GM12892 (cell line): ENCODE data around the gene PYY.

ENCODE experiments used
- DNase-seq: peaks from one replicate; pipeline ENCODE4 v3.0.0; 2011; ENCODE audit not compliant: insufficient read length
- FAIRE-seq: peaks from 2 replicates; lab custom pipeline; 2011; peaks lifted over from hg19 to GRCh38; lab: Jason Lieb, UNC
- POLR2A ChIP-seq: IDR thresholded peaks from 2 replicates; pipeline ENCODE4 v1.6.1; 2011; ENCODE audit warnings: low read depth, low read length, control low read depth
- POLR2AphosphoS5 ChIP-seq: IDR thresholded peaks from 2 replicates; pipeline ENCODE4 v1.6.1; 2011; ENCODE audit warnings: low read depth, low read length, control low read depth
- TAF1 ChIP-seq: IDR thresholded peaks from 2 replicates; pipeline ENCODE4 v1.6.1; 2011; ENCODE audit warnings: low read depth, mild to moderate bottlenecking, control low read depth, low read length, borderline replicate concordance

PYY gene

DNA sequence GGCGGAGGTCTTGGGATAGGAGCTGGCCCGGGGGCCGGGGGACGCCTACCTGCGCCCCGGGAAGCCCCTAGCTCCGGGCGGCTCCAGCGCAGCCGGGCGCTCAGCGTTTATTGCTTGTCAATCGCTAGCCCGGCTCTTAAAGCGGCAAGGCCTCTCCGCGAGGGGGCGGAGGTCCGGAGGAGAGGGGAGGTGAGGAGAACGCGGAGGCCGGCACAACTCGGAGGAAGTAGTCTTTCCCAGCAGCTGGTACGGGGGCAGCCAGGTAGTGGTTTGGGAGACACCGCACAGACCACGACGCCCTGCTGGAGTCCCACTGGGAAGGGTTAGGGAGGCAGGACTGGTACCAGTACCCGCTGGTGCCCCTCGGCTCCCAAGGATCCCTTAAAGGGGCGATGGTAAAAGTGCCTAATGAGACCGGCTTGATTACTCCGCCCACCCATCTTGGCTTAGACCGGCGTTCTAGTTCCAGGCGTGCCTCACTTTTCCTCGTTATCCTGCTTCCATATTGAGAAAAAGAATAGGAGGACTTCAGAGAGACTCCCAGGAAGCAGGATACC lies 46.2 kb downstream of the PYY start, which contains the start of gene MPP2:
TSS of gene MPP2 (minus strand) at position 112 of the 557 bp plus-strand sequence. CDS start 3,076 bp downstream, outside the sequence.
- no peak for TF ChIP-seq POLR2AphosphoS5
- TF ChIP-seq TAF1: no peak
- TF ChIP-seq POLR2A: no peak
- peak; percentile 46 for DNase-seq
- FAIRE-seq: no peak

DNA sequence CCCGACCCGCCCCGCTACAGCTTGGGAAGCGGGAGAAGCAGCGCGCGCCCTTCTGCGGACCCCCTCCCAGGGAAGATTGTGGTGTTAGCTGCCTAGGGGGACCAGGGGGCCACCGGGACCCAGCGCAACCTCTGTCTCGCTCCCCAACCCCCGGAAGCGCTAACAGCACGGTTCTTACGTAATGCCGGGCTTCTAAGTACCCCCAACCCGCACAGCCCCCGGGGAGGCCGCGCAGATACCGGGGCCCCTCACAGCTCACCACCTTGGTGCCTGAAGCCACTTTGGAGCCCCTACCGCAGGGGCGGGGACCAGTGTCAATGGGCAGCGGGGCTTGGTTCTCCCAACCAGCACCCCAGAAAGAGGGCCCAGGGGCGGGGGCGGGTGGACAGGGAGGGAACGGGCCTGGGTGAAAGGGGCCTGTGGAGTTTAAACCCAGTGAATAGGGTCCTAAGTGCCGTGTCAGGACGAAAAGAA lies 46.8 kb downstream of the PYY start:
- TF ChIP-seq TAF1 (no peak), POLR2A (no peak), POLR2AphosphoS5 (no peak)
- DNase-seq (no peak), FAIRE-seq (no peak)

DNA sequence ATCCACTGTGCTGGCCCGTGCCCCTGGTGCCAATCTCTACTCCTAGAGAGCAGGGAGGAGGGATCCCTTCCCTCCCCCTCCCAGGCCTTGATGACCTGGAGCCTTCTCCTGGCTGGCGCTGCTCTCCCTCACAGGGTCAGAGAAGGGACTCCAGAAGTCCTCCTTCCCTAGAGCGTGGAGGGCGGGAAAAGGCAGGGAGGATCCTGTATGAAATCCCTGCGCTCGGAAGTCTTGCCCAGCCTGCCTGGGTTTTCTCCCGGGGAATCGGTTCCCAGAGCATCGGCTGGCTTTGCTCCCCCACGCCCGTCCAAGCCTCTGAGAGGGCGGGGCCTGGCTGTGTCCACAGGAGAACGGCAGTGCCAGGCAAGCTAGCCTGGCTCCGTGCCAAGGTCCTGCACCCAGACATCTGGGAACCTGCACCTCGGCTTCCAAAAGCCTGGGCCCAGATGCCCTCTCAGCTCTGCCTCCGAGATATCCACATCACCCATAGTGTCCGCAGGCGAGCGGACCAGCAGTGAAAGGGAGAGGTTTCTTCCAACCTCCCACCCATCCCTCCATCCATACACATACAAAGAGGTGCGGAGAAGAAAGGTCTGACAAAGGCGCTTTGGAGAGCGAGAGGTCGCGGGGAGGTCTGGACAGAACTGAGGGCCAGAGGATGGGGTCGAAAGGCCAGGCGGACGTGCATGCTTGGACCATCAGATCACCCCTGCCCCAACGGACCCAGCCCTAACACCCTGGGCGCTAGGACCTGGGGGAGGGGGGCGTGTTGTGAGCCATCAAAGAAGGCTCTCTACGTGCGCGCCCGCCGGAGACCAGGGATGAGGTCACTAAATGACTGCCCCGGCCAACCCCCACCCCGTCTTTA lies 47.5 kb downstream of the PYY start:
- DNase-seq (no peak), FAIRE-seq (no peak)
- TF ChIP-seq TAF1: no peak
- no peak for TF ChIP-seq POLR2AphosphoS5
- TF ChIP-seq POLR2A: no peak

DNA sequence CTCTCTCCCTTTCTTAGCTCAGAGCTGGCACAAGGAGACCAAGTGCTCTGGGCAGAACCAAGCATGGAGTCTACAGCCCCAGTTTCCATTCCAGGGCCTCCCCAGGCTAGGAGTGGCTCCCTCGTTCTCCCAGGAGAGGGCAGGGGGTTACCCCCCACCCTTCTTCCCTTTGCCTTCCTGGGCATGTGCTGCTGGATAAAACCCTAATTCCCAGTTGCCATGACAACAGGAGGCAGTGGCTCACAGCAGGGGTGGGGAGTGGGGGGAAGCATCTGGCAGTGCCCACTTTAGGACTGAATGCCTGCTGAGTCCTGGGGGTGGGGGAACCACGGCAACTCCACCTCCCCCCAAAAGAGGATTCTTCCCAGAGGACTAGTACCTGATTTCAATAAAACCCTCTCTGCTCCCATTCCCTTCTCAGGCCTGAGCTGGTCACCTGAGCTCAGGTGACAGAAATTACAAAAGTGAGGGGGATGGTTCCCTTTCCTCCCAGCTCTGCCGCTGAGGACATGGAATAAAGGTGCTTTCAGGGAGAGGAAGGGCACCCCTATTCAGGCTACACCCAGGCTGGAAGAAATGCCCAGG lies 48.2 kb downstream of the PYY start:
- FAIRE-seq (no peak), DNase-seq (no peak)
- TF ChIP-seq POLR2A: no peak
- no peak for TF ChIP-seq TAF1
- no peak for TF ChIP-seq POLR2AphosphoS5
